HL-60 (cell line): ENCODE measurements around the gene CHD2.

Experiments used
- DNase-seq, 2 experiments: peaks; one replicate each; pipeline ENCODE4 v3.0.0-alpha.2; 2010 to 2020; ENCODE audit warnings: low read depth in 1 of 2, low spot score in 1 of 2
- H3K27ac ChIP-seq: fragments of 250-450 bp; sonication (Bioruptor Pico); replicated peaks from 2 replicates; pipeline ENCODE4 v1.5.1; 2020; ENCODE audit warnings: mild to moderate bottlenecking, moderate library complexity
- H3K27me3 ChIP-seq: fragments of 250-450 bp; sonication (Bioruptor Pico); 2 replicates; pipeline ENCODE4 v1.5.1; 2021; ENCODE audit warnings: mild to moderate bottlenecking, moderate library complexity; ENCODE audit not compliant: insufficient read depth, poor library complexity, severe bottlenecking
- H3K4me3 ChIP-seq: replicated peaks from 2 replicates; pipeline ENCODE4 v1.5.1; 2011; ENCODE audit warnings: mild to moderate bottlenecking, control low read depth, low read length; ENCODE audit not compliant: insufficient read depth
- GABPA ChIP-seq: IDR thresholded peaks from 2 replicates; pipeline ENCODE4 v1.6.1; 2012; ENCODE audit warnings: low read depth
- POLR2AphosphoS5 ChIP-seq: IDR thresholded peaks from 2 replicates; pipeline ENCODE4 v1.6.1; 2012; ENCODE audit warnings: low read depth
- REST ChIP-seq: IDR thresholded peaks from 2 replicates; pipeline ENCODE4 v1.6.1; 2012; ENCODE audit warnings: low read depth; ENCODE audit not compliant: insufficient replicate concordance
- SPI1 ChIP-seq: IDR thresholded peaks from 2 replicates; pipeline ENCODE4 v1.6.1; 2012; ENCODE audit warnings: low read depth, mild to moderate bottlenecking, borderline replicate concordance
- TF ChIP-seq, protein P1 (sequence below): IDR thresholded peaks from one replicate; pipeline ENCODE4 v1.5.1; 2011; ENCODE audit warnings: low read length, control low read depth, inconsistent platforms; ENCODE audit not compliant: insufficient read depth

The CHD2 gene

DNA sequence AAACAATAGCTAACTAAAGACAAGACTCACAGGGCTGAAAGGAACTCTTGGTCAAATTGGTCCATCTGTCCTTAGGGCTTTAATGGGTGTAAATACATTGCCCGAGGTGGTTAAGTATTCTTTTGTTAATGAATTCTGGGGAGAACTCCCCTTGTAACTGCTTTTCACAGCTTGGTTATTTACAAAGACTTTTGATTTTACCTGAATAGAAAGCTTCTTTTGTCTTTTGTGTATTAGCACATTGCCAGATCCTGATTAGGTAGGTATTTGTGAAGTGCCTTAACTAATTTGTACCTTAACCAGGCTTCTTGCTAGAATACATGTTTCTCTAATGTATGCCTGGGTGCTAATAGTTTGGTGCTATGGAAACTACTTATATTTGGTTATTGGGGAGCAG lies 14.0 kb downstream of the CHD2 start:
- TF ChIP-seq REST (no peak), GABPA (no peak), SPI1 (no peak), POLR2AphosphoS5 (no peak)
- TF ChIP-seq, protein P1, sequence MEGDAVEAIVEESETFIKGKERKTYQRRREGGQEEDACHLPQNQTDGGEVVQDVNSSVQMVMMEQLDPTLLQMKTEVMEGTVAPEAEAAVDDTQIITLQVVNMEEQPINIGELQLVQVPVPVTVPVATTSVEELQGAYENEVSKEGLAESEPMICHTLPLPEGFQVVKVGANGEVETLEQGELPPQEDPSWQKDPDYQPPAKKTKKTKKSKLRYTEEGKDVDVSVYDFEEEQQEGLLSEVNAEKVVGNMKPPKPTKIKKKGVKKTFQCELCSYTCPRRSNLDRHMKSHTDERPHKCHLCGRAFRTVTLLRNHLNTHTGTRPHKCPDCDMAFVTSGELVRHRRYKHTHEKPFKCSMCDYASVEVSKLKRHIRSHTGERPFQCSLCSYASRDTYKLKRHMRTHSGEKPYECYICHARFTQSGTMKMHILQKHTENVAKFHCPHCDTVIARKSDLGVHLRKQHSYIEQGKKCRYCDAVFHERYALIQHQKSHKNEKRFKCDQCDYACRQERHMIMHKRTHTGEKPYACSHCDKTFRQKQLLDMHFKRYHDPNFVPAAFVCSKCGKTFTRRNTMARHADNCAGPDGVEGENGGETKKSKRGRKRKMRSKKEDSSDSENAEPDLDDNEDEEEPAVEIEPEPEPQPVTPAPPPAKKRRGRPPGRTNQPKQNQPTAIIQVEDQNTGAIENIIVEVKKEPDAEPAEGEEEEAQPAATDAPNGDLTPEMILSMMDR: no peak
- no peak for DNase-seq
- Histone ChIP-seq H3K27me3 (no peaks in the 10 kb centered on the region), H3K27ac (peak overlapping the region; percentile 10), H3K4me3 (no peak overlapping the region)

DNA sequence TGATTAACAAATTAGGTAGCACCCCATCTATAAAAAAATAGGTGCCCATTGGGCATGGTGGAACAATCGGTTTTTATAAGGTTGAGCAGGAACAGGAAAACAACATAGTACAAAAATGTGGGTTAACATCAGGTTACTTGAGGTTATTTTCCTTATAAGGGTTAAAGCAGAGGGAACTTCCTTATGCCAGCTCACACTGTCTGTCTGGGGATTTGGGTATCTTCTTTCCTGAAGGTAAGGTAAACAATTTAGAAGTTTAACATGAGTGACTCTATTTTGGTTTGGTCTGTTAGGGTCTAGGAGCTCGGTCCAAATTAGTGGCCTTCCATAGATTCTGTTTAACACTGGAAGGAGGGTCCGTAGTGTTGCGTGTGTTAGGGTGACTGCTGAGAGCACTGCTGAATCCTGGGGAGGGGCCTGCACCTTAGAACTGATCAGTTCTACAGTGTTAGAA lies 14.7 kb downstream of the CHD2 start:
- TF ChIP-seq SPI1 (no peak), REST (no peak), GABPA (no peak), POLR2AphosphoS5 (no peak)
- TF ChIP-seq, protein P1: no peak
- no peak for DNase-seq
- Histone ChIP-seq H3K27me3 (no peaks in the 10 kb centered on the region), H3K27ac (peak overlapping the region; percentile 10), H3K4me3 (no peak overlapping the region)

GRCh38 chr15:92915766-92916435 lies 15.8 kb downstream of the CHD2 start:
- Histone ChIP-seq H3K4me3 (no peak overlapping the region), H3K27ac (peak overlapping the region; percentile 9; the same call in 1 of the 2 replicates), H3K27me3 (no peaks in the 10 kb centered on the region)
- DNase-seq: no peak
- TF ChIP-seq, protein P1: no peak
- TF ChIP-seq GABPA: no peak
- TF ChIP-seq REST: no peak
- TF ChIP-seq SPI1: no peak
